H1 (cell line): ENCODE data around the gene SPEF1. TPM values are rescaled to one million over a fixed set of nuclear protein-coding genes. Genes with fewer than 3 reads are reported as not detected.

Experiments
- CTCF ChIA-PET: fragments of 300-600 bp; sonication (Branson Sonifier 250); formaldehyde crosslinking; loops from one replicate; lab custom pipeline; 2021; ENCODE audit not compliant: partially characterized antibody; lab: Charles Lee
- POLR2A ChIA-PET: fragments of 300-600 bp; sonication (Branson Sonifier 250); formaldehyde crosslinking; loops from one replicate; lab custom pipeline; 2021; ENCODE audit warnings: inconsistent platforms; ENCODE audit not compliant: partially characterized antibody; lab: Charles Lee
- DNase-seq, 2 experiments: peaks; one replicate each; pipeline versions ENCODE4 v3.0.0 to v3.0.0-alpha.2; 2010 to 2022; ENCODE audit warnings: low spot score in 2 of 2, low read depth in 1 of 2, mixed read lengths in 1 of 2
- FAIRE-seq: peaks from 2 replicates; lab custom pipeline; 2011; peaks lifted over from hg19 to GRCh38; lab: Jason Lieb, UNC
- H2AFZ ChIP-seq: 2 replicates; pipeline ENCODE4 v1.8.1; 2012; ENCODE audit warnings: low read length, inconsistent platforms
- H2AK5ac ChIP-seq: 2 replicates; pipeline ENCODE4 v1.6.1; 2013; ENCODE audit warnings: low read depth, low read length
- H2BK120ac ChIP-seq: replicated peaks from 2 replicates; pipeline ENCODE3; 2013; ENCODE audit warnings: low read depth, low read length, inconsistent platforms
- H2BK12ac ChIP-seq: 2 replicates; pipeline ENCODE4 v1.6.1; 2013; ENCODE audit warnings: low read depth, low read length
- H2BK15ac ChIP-seq: 2 replicates; pipeline ENCODE4 v1.6.1; 2013; ENCODE audit warnings: low read length
- H2BK20ac ChIP-seq: 2 replicates; pipeline ENCODE4 v1.6.1; 2013; ENCODE audit warnings: low read length
- H2BK5ac ChIP-seq: 2 replicates; pipeline ENCODE4 v1.6.1; 2013; ENCODE audit warnings: low read depth, low read length
- H3K14ac ChIP-seq: 2 replicates; pipeline ENCODE4 v1.6.1; 2013; ENCODE audit warnings: inconsistent platforms; ENCODE audit not compliant: insufficient read length
- H3K18ac ChIP-seq: 2 replicates; pipeline ENCODE4 v1.6.1; 2013; ENCODE audit warnings: low read length; ENCODE audit errors: extremely low read depth
- H3K23ac ChIP-seq: 2 replicates; pipeline ENCODE4 v1.6.1; 2013; ENCODE audit warnings: inconsistent platforms; ENCODE audit not compliant: insufficient read length
- H3K23me2 ChIP-seq: 2 replicates; pipeline ENCODE4 v1.6.1; 2013; ENCODE audit warnings: low read depth, low read length
- H3K27ac ChIP-seq: 2 replicates; pipeline ENCODE4 v1.6.1; 2011; ENCODE audit warnings: low read depth, low read length, inconsistent platforms
- H3K27me3 ChIP-seq, 4 experiments: replicated peaks in 1 of 4; 1 replicate in 1 of 4; 2 replicates in 3 of 4; pipeline versions ENCODE4 v1.6.1 to v1.8.1; 2011 to 2013; ENCODE audit warnings: low read length in 3 of 4, mild to moderate bottlenecking in 3 of 4, inconsistent platforms in 2 of 4, mixed read lengths in 2 of 4, moderate library complexity in 1 of 4; ENCODE audit not compliant: control insufficient read depth in 3 of 4, insufficient read depth in 3 of 4; ENCODE audit errors: extremely low read depth in 1 of 4
- H3K36me3 ChIP-seq, 4 experiments: 2 replicates each; pipeline versions ENCODE4 v1.6.1 to v1.8.1; 2011 to 2013; ENCODE audit warnings: mild to moderate bottlenecking in 4 of 4, low read length in 3 of 4, moderate library complexity in 2 of 4, control low read depth in 1 of 4, inconsistent platforms in 1 of 4; ENCODE audit not compliant: insufficient read depth in 4 of 4, control insufficient read depth in 2 of 4
- H3K4ac ChIP-seq: replicated peaks from 2 replicates; pipeline ENCODE3; 2013; ENCODE audit warnings: low read length, low read depth, mixed read lengths, inconsistent platforms; ENCODE audit not compliant: insufficient read length
- H3K4me1 ChIP-seq, 4 experiments: replicated peaks in 1 of 4; 1 replicate in 1 of 4; 2 replicates in 3 of 4; pipeline versions ENCODE4 v1.6.1 to v1.8.1; 2011 to 2013; ENCODE audit warnings: low read length in 3 of 4, inconsistent platforms in 2 of 4, mixed read lengths in 1 of 4; ENCODE audit not compliant: insufficient read depth in 4 of 4, control insufficient read depth in 3 of 4
- H3K4me2 ChIP-seq, 2 experiments: 2 replicates each; pipeline versions ENCODE4 v1.6.1 to v1.8.1; 2011 to 2013; ENCODE audit warnings: low read depth in 2 of 2, low read length in 2 of 2, control low read depth in 1 of 2, inconsistent platforms in 1 of 2, mild to moderate bottlenecking in 1 of 2; ENCODE audit not compliant: insufficient read depth in 1 of 2
- H3K4me3 ChIP-seq, 4 experiments: fragments of 200-600, 300-600 bp in 1 of 4; sonication (generic), shearing (Covaris generic), sonication (Bioruptor Twin) in 1 of 4; 2 replicates each; pipeline versions ENCODE4 v1.5.1 to v1.8.1; 2011 to 2016; ENCODE audit warnings: low read length in 4 of 4, low read depth in 3 of 4, control low read depth in 2 of 4, inconsistent platforms in 2 of 4, mild to moderate bottlenecking in 2 of 4, mixed read lengths in 1 of 4, moderate library complexity in 1 of 4; ENCODE audit not compliant: insufficient read depth in 2 of 4; ENCODE audit errors: extremely low read depth in 1 of 4
- H3K56ac ChIP-seq: replicated peaks from 2 replicates; pipeline ENCODE3; 2013; ENCODE audit warnings: low read depth, mild to moderate bottlenecking, mixed read lengths, low read length, inconsistent platforms; ENCODE audit not compliant: insufficient read length
- H3K79me1 ChIP-seq: 2 replicates; pipeline ENCODE4 v1.6.1; 2013; ENCODE audit warnings: low read depth, low read length, control low read depth
- H3K79me2 ChIP-seq, 2 experiments: 2 replicates each; pipeline versions ENCODE4 v1.6.1 to v1.8.1; 2012 to 2013; ENCODE audit warnings: low read length in 2 of 2, mild to moderate bottlenecking in 2 of 2, inconsistent platforms in 1 of 2; ENCODE audit not compliant: insufficient read depth in 2 of 2, control insufficient read depth in 1 of 2
- H3K9ac ChIP-seq, 4 experiments: replicated peaks in 1 of 4; 1 replicate in 1 of 4; 2 replicates in 3 of 4; pipeline versions ENCODE4 v1.6.1 to v1.8.1; 2011 to 2013; ENCODE audit warnings: low read depth in 3 of 4, low read length in 3 of 4, control low read depth in 2 of 4, mild to moderate bottlenecking in 2 of 4, moderate library complexity in 2 of 4, inconsistent platforms in 1 of 4; ENCODE audit errors: extremely low read depth in 1 of 4
- H3K9me3 ChIP-seq, 2 experiments: 2 replicates each; pipeline versions ENCODE4 v1.6.1 to v1.8.1; 2012 to 2013; ENCODE audit warnings: mild to moderate bottlenecking in 2 of 2, moderate library complexity in 2 of 2, control low read depth in 1 of 2, inconsistent platforms in 1 of 2, low read depth in 1 of 2, low read length in 1 of 2, mixed read lengths in 1 of 2; ENCODE audit not compliant: insufficient read depth in 2 of 2
- H4K20me1 ChIP-seq, 2 experiments: replicated peaks in 1 of 2; 2 replicates each; pipeline versions ENCODE3 to v1.8.1; 2011 to 2013; ENCODE audit warnings: inconsistent platforms in 2 of 2, low read length in 2 of 2, mild to moderate bottlenecking in 1 of 2; ENCODE audit not compliant: insufficient read depth in 2 of 2, control insufficient read depth in 1 of 2
- H4K5ac ChIP-seq: 2 replicates; pipeline ENCODE4 v1.6.1; 2013; ENCODE audit warnings: low read length, low read depth, mixed read lengths, inconsistent platforms; ENCODE audit not compliant: insufficient read length
- H4K8ac ChIP-seq: 2 replicates; pipeline ENCODE4 v1.8.0; 2013; ENCODE audit warnings: mild to moderate bottlenecking, moderate library complexity, low read length, inconsistent platforms; ENCODE audit not compliant: insufficient read depth; ENCODE audit errors: extremely low read depth
- H4K91ac ChIP-seq: replicated peaks from 2 replicates; pipeline ENCODE3; 2013; ENCODE audit warnings: low read length, mixed read lengths, inconsistent platforms; ENCODE audit not compliant: insufficient read length
- ATF3 ChIP-seq: IDR thresholded peaks from 2 replicates; pipeline ENCODE4 v1.6.1; 2011; ENCODE audit warnings: low read depth, mild to moderate bottlenecking, low read length; ENCODE audit not compliant: insufficient read depth
- BCL11A ChIP-seq, 2 experiments: IDR thresholded peaks; one replicate each; pipeline ENCODE4 v1.6.1; 2011; ENCODE audit warnings: low read depth in 2 of 2, low read length in 2 of 2, mild to moderate bottlenecking in 2 of 2
- GABPA ChIP-seq: IDR thresholded peaks from 2 replicates; pipeline ENCODE4 v1.6.1; 2011; ENCODE audit warnings: mild to moderate bottlenecking, low read length, moderate library complexity, borderline replicate concordance; ENCODE audit not compliant: insufficient read depth
- KDM4A ChIP-seq: IDR thresholded peaks from one replicate; pipeline ENCODE4 v1.7.1; 2012; ENCODE audit warnings: low read depth, mild to moderate bottlenecking, moderate library complexity, low read length, inconsistent platforms; ENCODE audit not compliant: severe bottlenecking
- MAX ChIP-seq: IDR thresholded peaks from 2 replicates; pipeline ENCODE4 v1.6.1; 2012; ENCODE audit warnings: inconsistent platforms
- POLR2A ChIP-seq, 2 experiments: IDR thresholded peaks; 1 replicate in 1 of 2; 2 replicates in 1 of 2; pipeline ENCODE4 v1.6.1; 2011; ENCODE audit warnings: low read depth in 2 of 2, low read length in 2 of 2, mild to moderate bottlenecking in 2 of 2; ENCODE audit errors: control extremely low read depth in 1 of 2
- POLR2AphosphoS5 ChIP-seq: IDR thresholded peaks from 2 replicates; pipeline ENCODE4 v1.6.1; 2011; ENCODE audit warnings: low read depth, low read length
- RXRA ChIP-seq: IDR thresholded peaks from 2 replicates; pipeline ENCODE4 v1.6.1; 2011; ENCODE audit warnings: low read depth, mild to moderate bottlenecking, low read length, moderate library complexity; ENCODE audit not compliant: insufficient read depth
- SUZ12 ChIP-seq: fragments of 200-600 bp; sonication (generic); IDR thresholded peaks from 2 replicates; pipeline ENCODE4 v1.6.1; 2012; ENCODE audit warnings: mild to moderate bottlenecking, inconsistent platforms, low read length, moderate library complexity, mixed read lengths
- WGBS, 2 experiments: shearing (Covaris generic) in 1 of 2; methylation state at CpG; one replicate each; pipeline versions ENCODE4 v1.1.6 to v1.1.7; 2013 to 2015; ENCODE audit warnings: low lambda C conversion rate in 2 of 2, mixed read lengths in 2 of 2, inconsistent platforms in 1 of 2, low coverage in 1 of 2, missing lambda C conversion rate in 1 of 2; ENCODE audit not compliant: insufficient replicate concordance in 2 of 2, insufficient coverage in 1 of 2, insufficient read length in 1 of 2; ENCODE audit errors: extremely low coverage in 1 of 2, missing lambda C conversion rate in 1 of 2; 5-methylcytosine and 5-hydroxymethylcytosine counted together
- polyA plus RNA-seq, 7 experiments: library from polyadenylated mRNA; depleted of rRNA in 3 of 7; stranded (reverse) in 5 of 7; unstranded in 2 of 7; fragments of >200 nt in 5 of 7; fragments of 200-250 nt in 2 of 7; gene quantifications; 1 replicate in 5 of 7; 2 replicates in 1 of 7; 4 replicates in 1 of 7; pipeline versions ENCODE4 v1.2.1 to v1.2.3, GENCODE V29; 2011 to 2013; ENCODE audit warnings: missing spikeins in 2 of 7, mixed read lengths in 2 of 7
- total RNA-seq: library from RNA; stranded (reverse); fragmentation: NEBNext Ultra II Directional; extraction: Animal tissue kit (Norgen Biotek cat#: 25700); gene quantifications from 2 replicates; pipeline ENCODE4 v1.2.1, GENCODE V29; 2021

Gene SPEF1
- total and polyA plus RNA-seq, 2 of the 8 experiments (the other 6 are each of a cell fraction or from before 2014, with no cell fraction given): 0.51 to 0.71 TPM

- Histone ChIP-seq H2BK15ac (no peak overlapping the region), H3K79me1 (no peaks in the 10 kb centered on the region; the same call in 1 of the 2 replicates), H2AK5ac (no peak overlapping the region), H2BK5ac (no peak overlapping the region), H3K23ac (no peak overlapping the region), H2AFZ (no peak overlapping the region), H3K4me3 (no peak overlapping the region), H3K4me1 (peaks cover 10 to 32% (median 23%) of the 10 kb centered on the region in 4 experiments), H4K8ac (no peak overlapping the region), H4K20me1 (peaks cover 3% of the 10 kb centered on the region in 2 experiments), H3K18ac (no peak overlapping the region), H3K27ac (no peak overlapping the region), H2BK20ac (no peak overlapping the region), H3K9ac (no peak overlapping the region; a peak in 1 of 7 replicates), H4K5ac (no peak overlapping the region), H2BK120ac (no peak overlapping the region), H3K79me2 (no peaks in the 10 kb centered on the region), H3K4ac (no peak overlapping the region), H2BK12ac (no peak overlapping the region), H3K9me3 (no peaks in the 10 kb centered on the region), H3K14ac (no peak overlapping the region), H3K36me3 (peaks cover 4 to 35% (median 30%) of the 10 kb centered on the region in 4 experiments), H4K91ac (no peak overlapping the region), H3K56ac (no peak overlapping the region), H3K4me2 (no peak overlapping the region), H3K23me2 (no peaks in the 10 kb centered on the region), H3K27me3 (no peaks in the 10 kb centered on the region)
- WGBS, 2 experiments: 88% methylated on average over 11 of the region's 11 CpGs; no CpG with 5 or more reads in 1 of the 2 experiments
- ChIA-PET POLR2A (interaction anchor here (0.7 to 2.1 kb wide), 4 partner anchors 14 to 61 kb away, joined by 3 to 9 read pairs (median 3); partner anchors contain the start of gene AP5S1), CTCF (interaction anchor here (0.5 to 1.3 kb wide), 2 partner anchors 15 to 267 kb away, joined by 3 read pairs; no protein-coding TSS in a partner anchor)
- FAIRE-seq (no peak), DNase-seq (no peak)
- TF ChIP-seq BCL11A (IDR thresholded peaks at IDR 0.05; ENCODE audit: low read depth in 2 of 2, low read length in 2 of 2) (no peak), GABPA (no peak), MAX (no peak), SUZ12 (no peak), ATF3 (no peak), KDM4A (no peak), POLR2A (IDR thresholded peaks at IDR 0.05; ENCODE audit: control extremely low read depth in 1 of 2, low read depth in 2 of 2, low read length in 2 of 2) (no peak), POLR2AphosphoS5 (no peak), RXRA (no peak)
Observed at GRCh38 chr20:3804254-3804751, 23.1 kb upstream of the SPEF1 start.
